Naive thymus-derived CD4-positive, alpha-beta T cell (primary cell): Measurements from ENCODE around the gene RPS6KA3. TPM values are rescaled to one million over a fixed set of nuclear protein-coding genes. Genes with fewer than 3 reads are reported as not detected.

ENCODE experiments used
- ATAC-seq: fragments of 150-1000 bp; cut with Tn5 transposase; 2 replicates; pipeline ENCODE4 v1.10.0; 2021; ENCODE audit warnings: mild to moderate bottlenecking, moderate library complexity
- CTCF ChIA-PET: fragments of 350-600 bp; sonication (Branson Sonifier 250); formaldehyde crosslinking; loops from one replicate; lab custom pipeline; 2021; ENCODE audit warnings: antibody characterized with exemption; lab: Charles Lee
- POLR2A ChIA-PET: fragments of 350-600 bp; sonication (Branson Sonifier 250); formaldehyde crosslinking; loops from one replicate; lab custom pipeline; 2021; ENCODE audit warnings: antibody characterized with exemption, inconsistent platforms; lab: Charles Lee
- DNase-seq, 9 donors: peaks; one replicate each; pipeline versions ENCODE4 v3.0.0 to v3.0.0-alpha.2; 2020 to 2022; ENCODE audit warnings: mixed read lengths in 1 of 9
- H3K27ac ChIP-seq: one replicate; pipeline ENCODE4 v1.7.0; 2013; ENCODE audit warnings: mild to moderate bottlenecking, low read depth, low read length, moderate library complexity
- H3K27me3 ChIP-seq, 2 donors: one replicate each; pipeline ENCODE4 v1.7.0; 2013; ENCODE audit warnings: low read length in 2 of 2, mild to moderate bottlenecking in 2 of 2, moderate library complexity in 2 of 2; ENCODE audit not compliant: control insufficient read depth in 2 of 2, insufficient read depth in 2 of 2
- H3K36me3 ChIP-seq, 3 experiments: 1 replicate in 2 of 3; 2 replicates in 1 of 3; pipeline ENCODE4 v1.7.0; 2013; ENCODE audit warnings: low read length in 3 of 3, mild to moderate bottlenecking in 3 of 3, moderate library complexity in 1 of 3; ENCODE audit not compliant: insufficient read depth in 3 of 3, control insufficient read depth in 2 of 3
- H3K4me1 ChIP-seq, 2 donors: one replicate each; pipeline ENCODE4 v1.7.0; 2013; ENCODE audit warnings: low read length in 2 of 2, mild to moderate bottlenecking in 2 of 2, moderate library complexity in 1 of 2; ENCODE audit not compliant: control insufficient read depth in 2 of 2, insufficient read depth in 2 of 2
- H3K4me3 ChIP-seq: 2 replicates; pipeline ENCODE4 v1.7.0; 2013; ENCODE audit warnings: mild to moderate bottlenecking, low read length
- H3K9me3 ChIP-seq, 3 experiments: 1 replicate in 2 of 3; 2 replicates in 1 of 3; pipeline ENCODE4 v1.7.0; 2013; ENCODE audit warnings: low read length in 3 of 3; ENCODE audit not compliant: control insufficient read depth in 2 of 3
- H3K27ac Mint-ChIP-seq, 9 donors: one replicate each; pipeline ENCODE4 v1.8.0; 2020 to 2022; ENCODE audit warnings: mixed read lengths in 9 of 9, mild to moderate bottlenecking in 8 of 9, moderate library complexity in 5 of 9, inconsistent platforms in 2 of 9
- H3K27me3 Mint-ChIP-seq, 5 donors: one replicate each; pipeline ENCODE4 v1.8.0; 2021 to 2022; ENCODE audit warnings: mixed read lengths in 5 of 5, mild to moderate bottlenecking in 1 of 5
- H3K36me3 Mint-ChIP-seq, 5 donors: one replicate each; pipeline ENCODE4 v1.8.0; 2020 to 2022; ENCODE audit warnings: mixed read lengths in 5 of 5, mild to moderate bottlenecking in 3 of 5, inconsistent platforms in 1 of 5
- H3K4me1 Mint-ChIP-seq, 7 donors: one replicate each; pipeline ENCODE4 v1.8.0; 2020 to 2022; ENCODE audit warnings: mixed read lengths in 7 of 7, mild to moderate bottlenecking in 3 of 7, inconsistent platforms in 1 of 7
- H3K4me3 Mint-ChIP-seq, 10 donors: one replicate each; pipeline ENCODE4 v1.8.0; 2020 to 2022; ENCODE audit warnings: mild to moderate bottlenecking in 10 of 10, mixed read lengths in 10 of 10, moderate library complexity in 6 of 10, inconsistent platforms in 2 of 10
- H3K9me3 Mint-ChIP-seq, 11 donors: one replicate each; pipeline ENCODE4 v1.8.0; 2020 to 2022; ENCODE audit warnings: mixed read lengths in 11 of 11, mild to moderate bottlenecking in 4 of 11, inconsistent platforms in 1 of 11, moderate library complexity in 1 of 11
- intact Hi-C, 2 donors: fragments of 100-400 bp; cut with micrococcal nuclease; formaldehyde crosslinking; loops; one replicate each; pipeline ENCODE4 v1.15.1; 2023
- polyA plus RNA-seq, 2 donors: library from polyadenylated mRNA; unstranded; fragments of 300-500 nt; fragmentation: Illumina TruSeq; gene quantifications; one replicate each; pipeline ENCODE4 v1.2.3, GENCODE V29; 2021
- total RNA-seq, 6 experiments: library from RNA in 5 of 6; stranded (reverse) in 5 of 6; gene quantifications; 1 replicate in 5 of 6; 2 replicates in 1 of 6; pipeline ENCODE4 v1.2.3 and lab custom pipeline; 2021 to 2026

The RPS6KA3 gene
- total and polyA plus RNA-seq, 7 experiments from 2014 or later, result 25.2 to 77.9 (median 71.6) TPM

DNA sequence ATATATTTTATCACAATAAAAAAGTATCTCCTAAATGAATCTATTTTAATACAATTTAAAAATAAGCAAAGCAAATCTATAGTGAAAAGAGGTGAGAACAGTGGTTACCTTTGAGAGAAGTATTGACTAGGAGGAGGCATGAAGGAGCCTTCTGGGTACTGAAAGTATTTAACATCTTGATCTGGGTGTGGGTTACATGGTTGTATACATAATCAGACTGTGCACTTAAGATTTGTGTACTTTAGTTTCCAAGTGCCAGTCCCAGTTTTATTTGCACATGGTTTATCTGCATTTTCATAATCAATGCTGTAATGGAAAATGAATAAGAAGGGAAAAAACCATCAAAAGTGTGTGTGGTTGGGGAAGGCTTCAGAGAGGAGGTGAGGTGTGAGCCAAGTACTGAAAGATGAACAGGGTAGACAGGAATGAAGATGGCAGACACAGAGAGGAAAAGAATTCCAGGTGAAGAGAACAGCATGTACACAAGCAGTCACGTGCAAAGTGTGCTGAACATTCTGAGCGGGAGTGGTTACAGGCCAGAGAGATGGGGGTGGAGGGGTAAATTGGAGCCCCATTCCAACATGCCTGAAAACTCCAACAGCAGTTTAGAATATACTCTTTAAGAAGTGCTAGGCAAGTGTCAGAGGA, 164.7 kb downstream of the RPS6KA3 start:
- H3K27me3 Mint-ChIP-seq, result peaks cover 0 to 4% (median 0%) of the 10 kb centered on the region in 5 donors
- no peaks in the 10 kb centered on the region for H3K27me3 ChIP-seq
- ATAC-seq, result no peak
- peaks cover 0 to 5% (median 0%) of the 10 kb centered on the region in 5 donors for H3K36me3 Mint-ChIP-seq
- no peaks in the 10 kb centered on the region for H3K4me1 ChIP-seq
- H3K4me3 Mint-ChIP-seq, result no peak overlapping the region
- H3K4me3 ChIP-seq, result no peak overlapping the region
- ChIA-PET POLR2A (no interaction called here), CTCF (no interaction called here)
- H3K9me3 Mint-ChIP-seq, result no peaks in the 10 kb centered on the region
- no peaks in the 10 kb centered on the region for H3K36me3 ChIP-seq
- H3K4me1 Mint-ChIP-seq, result peaks cover 0 to 3% (median 0%) of the 10 kb centered on the region in 7 donors
- no peak overlapping the region for H3K27ac ChIP-seq
- no peak overlapping the region for H3K27ac Mint-ChIP-seq
- intact Hi-C loops, result no loop called here
- DNase-seq, result no peak
- no peaks in the 10 kb centered on the region for H3K9me3 ChIP-seq

Other genes starting within 250 kb of the RPS6KA3 start
- gene MAP7D2, start 150.0 kb downstream of the RPS6KA3 start, total RNA-seq, result under 1 TPM in 4 of 5 experiments, not detected in 1; 0.13 to 0.22 (median 0.16) TPM
- under 1 TPM in 1 of 2 donors, not detected in 1; 0.14 TPM for gene MAP7D2, start 150.0 kb downstream of the RPS6KA3 start, polyA plus RNA-seq
- gene EIF1AX, start 125.1 kb downstream of the RPS6KA3 start, total RNA-seq, result 10 to 100 TPM; 40.2 to 67.5 (median 51.6) TPM
- gene EIF1AX, start 125.1 kb downstream of the RPS6KA3 start, polyA plus RNA-seq, result 100 to 1,000 TPM in 1 of 2 donors, 10 to 100 TPM in 1; 94.4 to 133 TPM